ENCODE measurements around the gene COA8. TPM values are rescaled to one million over a fixed set of nuclear protein-coding genes. Genes with fewer than 3 reads are reported as not detected.

Gene COA8
- total and polyA plus RNA-seq, 10 of the 15 experiments (the other 5 are each of a cell fraction or from before 2014, with no cell fraction given): 6.1 to 69.5 (median 25.8) TPM

DNA sequence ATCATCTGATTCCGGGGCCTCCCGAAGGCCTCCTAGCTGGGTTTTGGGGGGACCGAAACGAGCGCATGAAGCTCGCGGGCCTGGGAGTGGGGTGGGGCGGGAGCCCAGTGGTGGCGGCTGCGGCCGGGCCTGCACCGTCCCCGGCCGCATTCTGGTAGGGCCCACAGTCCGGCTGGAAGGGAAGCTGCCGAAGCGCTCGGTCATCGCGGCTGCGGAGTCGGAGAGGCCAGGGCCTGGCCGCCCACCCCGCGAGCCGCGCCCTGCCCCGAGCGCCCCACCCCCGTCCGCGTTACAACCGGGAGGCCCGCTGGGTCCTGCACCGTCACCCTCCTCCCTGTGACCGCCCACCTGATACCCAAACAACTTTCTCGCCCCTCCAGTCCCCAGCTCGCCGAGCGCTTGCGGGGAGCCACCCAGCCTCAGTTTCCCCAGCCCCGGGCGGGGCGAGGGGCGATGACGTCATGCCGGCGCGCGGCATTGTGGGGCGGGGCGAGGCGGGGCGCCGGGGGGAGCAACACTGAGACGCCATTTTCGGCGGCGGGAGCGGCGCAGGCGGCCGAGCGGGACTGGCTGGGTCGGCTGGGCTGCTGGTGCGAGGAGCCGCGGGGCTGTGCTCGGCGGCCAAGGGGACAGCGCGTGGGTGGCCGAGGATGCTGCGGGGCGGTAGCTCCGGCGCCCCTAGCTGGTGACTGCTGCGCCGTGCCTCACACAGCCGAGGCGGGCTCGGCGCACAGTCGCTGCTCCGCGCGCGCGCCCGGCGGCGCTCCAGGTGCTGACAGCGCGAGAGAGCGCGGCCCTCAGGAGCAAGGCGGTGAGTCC lies 66.1 kb downstream of the COA8 start, which contains the start of gene KLC1 (continued):
- TF ChIP-seq, protein P1, sequence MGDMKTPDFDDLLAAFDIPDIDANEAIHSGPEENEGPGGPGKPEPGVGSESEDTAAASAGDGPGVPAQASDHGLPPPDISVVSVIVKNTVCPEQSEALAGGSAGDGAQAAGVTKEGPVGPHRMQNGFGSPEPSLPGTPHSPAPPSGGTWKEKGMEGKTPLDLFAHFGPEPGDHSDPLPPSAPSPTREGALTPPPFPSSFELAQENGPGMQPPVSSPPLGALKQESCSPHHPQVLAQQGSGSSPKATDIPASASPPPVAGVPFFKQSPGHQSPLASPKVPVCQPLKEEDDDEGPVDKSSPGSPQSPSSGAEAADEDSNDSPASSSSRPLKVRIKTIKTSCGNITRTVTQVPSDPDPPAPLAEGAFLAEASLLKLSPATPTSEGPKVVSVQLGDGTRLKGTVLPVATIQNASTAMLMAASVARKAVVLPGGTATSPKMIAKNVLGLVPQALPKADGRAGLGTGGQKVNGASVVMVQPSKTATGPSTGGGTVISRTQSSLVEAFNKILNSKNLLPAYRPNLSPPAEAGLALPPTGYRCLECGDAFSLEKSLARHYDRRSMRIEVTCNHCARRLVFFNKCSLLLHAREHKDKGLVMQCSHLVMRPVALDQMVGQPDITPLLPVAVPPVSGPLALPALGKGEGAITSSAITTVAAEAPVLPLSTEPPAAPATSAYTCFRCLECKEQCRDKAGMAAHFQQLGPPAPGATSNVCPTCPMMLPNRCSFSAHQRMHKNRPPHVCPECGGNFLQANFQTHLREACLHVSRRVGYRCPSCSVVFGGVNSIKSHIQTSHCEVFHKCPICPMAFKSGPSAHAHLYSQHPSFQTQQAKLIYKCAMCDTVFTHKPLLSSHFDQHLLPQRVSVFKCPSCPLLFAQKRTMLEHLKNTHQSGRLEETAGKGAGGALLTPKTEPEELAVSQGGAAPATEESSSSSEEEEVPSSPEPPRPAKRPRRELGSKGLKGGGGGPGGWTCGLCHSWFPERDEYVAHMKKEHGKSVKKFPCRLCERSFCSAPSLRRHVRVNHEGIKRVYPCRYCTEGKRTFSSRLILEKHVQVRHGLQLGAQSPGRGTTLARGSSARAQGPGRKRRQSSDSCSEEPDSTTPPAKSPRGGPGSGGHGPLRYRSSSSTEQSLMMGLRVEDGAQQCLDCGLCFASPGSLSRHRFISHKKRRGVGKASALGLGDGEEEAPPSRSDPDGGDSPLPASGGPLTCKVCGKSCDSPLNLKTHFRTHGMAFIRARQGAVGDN (IDR thresholded peaks at IDR 0.05): peak; percentile 71
- TF ChIP-seq RUNX3 (IDR thresholded peaks at IDR 0.05; ENCODE audit: low read length) (0 out of 2 replicates have a peak, but pooled peaks have one; percentile 10), YY1 (IDR thresholded peaks at IDR 0.05; ENCODE audit: low read depth, low read length) (peak; percentile 96), RAD21 (IDR thresholded peaks at IDR 0.05; ENCODE audit: insufficient read depth, low read depth, low read length) (no peak), ZNF274 (IDR thresholded peaks at IDR 0.05; ENCODE audit: insufficient read depth, insufficient read length) (no peak), SMAD5 (IDR thresholded peaks at IDR 0.05; ENCODE audit: low read depth) (peak; percentile 50; the same call in 1 of the 2 replicates)
- TF ChIP-seq, protein P2, sequence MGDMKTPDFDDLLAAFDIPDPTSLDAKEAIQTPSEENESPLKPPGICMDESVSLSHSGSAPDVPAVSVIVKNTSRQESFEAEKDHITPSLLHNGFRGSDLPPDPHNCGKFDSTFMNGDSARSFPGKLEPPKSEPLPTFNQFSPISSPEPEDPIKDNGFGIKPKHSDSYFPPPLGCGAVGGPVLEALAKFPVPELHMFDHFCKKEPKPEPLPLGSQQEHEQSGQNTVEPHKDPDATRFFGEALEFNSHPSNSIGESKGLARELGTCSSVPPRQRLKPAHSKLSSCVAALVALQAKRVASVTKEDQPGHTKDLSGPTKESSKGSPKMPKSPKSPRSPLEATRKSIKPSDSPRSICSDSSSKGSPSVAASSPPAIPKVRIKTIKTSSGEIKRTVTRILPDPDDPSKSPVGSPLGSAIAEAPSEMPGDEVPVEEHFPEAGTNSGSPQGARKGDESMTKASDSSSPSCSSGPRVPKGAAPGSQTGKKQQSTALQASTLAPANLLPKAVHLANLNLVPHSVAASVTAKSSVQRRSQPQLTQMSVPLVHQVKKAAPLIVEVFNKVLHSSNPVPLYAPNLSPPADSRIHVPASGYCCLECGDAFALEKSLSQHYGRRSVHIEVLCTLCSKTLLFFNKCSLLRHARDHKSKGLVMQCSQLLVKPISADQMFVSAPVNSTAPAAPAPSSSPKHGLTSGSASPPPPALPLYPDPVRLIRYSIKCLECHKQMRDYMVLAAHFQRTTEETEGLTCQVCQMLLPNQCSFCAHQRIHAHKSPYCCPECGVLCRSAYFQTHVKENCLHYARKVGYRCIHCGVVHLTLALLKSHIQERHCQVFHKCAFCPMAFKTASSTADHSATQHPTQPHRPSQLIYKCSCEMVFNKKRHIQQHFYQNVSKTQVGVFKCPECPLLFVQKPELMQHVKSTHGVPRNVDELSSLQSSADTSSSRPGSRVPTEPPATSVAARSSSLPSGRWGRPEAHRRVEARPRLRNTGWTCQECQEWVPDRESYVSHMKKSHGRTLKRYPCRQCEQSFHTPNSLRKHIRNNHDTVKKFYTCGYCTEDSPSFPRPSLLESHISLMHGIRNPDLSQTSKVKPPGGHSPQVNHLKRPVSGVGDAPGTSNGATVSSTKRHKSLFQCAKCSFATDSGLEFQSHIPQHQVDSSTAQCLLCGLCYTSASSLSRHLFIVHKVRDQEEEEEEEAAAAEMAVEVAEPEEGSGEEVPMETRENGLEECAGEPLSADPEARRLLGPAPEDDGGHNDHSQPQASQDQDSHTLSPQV (IDR thresholded peaks at IDR 0.05): no peak
- TF ChIP-seq, protein P3, sequence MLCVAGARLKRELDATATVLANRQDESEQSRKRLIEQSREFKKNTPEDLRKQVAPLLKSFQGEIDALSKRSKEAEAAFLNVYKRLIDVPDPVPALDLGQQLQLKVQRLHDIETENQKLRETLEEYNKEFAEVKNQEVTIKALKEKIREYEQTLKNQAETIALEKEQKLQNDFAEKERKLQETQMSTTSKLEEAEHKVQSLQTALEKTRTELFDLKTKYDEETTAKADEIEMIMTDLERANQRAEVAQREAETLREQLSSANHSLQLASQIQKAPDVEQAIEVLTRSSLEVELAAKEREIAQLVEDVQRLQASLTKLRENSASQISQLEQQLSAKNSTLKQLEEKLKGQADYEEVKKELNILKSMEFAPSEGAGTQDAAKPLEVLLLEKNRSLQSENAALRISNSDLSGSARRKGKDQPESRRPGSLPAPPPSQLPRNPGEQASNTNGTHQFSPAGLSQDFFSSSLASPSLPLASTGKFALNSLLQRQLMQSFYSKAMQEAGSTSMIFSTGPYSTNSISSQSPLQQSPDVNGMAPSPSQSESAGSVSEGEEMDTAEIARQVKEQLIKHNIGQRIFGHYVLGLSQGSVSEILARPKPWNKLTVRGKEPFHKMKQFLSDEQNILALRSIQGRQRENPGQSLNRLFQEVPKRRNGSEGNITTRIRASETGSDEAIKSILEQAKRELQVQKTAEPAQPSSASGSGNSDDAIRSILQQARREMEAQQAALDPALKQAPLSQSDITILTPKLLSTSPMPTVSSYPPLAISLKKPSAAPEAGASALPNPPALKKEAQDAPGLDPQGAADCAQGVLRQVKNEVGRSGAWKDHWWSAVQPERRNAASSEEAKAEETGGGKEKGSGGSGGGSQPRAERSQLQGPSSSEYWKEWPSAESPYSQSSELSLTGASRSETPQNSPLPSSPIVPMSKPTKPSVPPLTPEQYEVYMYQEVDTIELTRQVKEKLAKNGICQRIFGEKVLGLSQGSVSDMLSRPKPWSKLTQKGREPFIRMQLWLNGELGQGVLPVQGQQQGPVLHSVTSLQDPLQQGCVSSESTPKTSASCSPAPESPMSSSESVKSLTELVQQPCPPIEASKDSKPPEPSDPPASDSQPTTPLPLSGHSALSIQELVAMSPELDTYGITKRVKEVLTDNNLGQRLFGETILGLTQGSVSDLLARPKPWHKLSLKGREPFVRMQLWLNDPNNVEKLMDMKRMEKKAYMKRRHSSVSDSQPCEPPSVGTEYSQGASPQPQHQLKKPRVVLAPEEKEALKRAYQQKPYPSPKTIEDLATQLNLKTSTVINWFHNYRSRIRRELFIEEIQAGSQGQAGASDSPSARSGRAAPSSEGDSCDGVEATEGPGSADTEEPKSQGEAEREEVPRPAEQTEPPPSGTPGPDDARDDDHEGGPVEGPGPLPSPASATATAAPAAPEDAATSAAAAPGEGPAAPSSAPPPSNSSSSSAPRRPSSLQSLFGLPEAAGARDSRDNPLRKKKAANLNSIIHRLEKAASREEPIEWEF (IDR thresholded peaks at IDR 0.05; ENCODE audit: insufficient replicate concordance, low read depth, low read length): no peak
- TF ChIP-seq, protein P4, sequence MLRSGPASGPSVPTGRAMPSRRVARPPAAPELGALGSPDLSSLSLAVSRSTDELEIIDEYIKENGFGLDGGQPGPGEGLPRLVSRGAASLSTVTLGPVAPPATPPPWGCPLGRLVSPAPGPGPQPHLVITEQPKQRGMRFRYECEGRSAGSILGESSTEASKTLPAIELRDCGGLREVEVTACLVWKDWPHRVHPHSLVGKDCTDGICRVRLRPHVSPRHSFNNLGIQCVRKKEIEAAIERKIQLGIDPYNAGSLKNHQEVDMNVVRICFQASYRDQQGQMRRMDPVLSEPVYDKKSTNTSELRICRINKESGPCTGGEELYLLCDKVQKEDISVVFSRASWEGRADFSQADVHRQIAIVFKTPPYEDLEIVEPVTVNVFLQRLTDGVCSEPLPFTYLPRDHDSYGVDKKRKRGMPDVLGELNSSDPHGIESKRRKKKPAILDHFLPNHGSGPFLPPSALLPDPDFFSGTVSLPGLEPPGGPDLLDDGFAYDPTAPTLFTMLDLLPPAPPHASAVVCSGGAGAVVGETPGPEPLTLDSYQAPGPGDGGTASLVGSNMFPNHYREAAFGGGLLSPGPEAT (IDR thresholded peaks at IDR 0.05; ENCODE audit: low read depth): no peak
